Measurements from ENCODE around the gene ARHGAP26. TPM values are rescaled to one million over a fixed set of nuclear protein-coding genes. Genes with fewer than 3 reads are reported as not detected.

Gene ARHGAP26
- total RNA-seq, 1 donor = 7.6 TPM

DNA sequence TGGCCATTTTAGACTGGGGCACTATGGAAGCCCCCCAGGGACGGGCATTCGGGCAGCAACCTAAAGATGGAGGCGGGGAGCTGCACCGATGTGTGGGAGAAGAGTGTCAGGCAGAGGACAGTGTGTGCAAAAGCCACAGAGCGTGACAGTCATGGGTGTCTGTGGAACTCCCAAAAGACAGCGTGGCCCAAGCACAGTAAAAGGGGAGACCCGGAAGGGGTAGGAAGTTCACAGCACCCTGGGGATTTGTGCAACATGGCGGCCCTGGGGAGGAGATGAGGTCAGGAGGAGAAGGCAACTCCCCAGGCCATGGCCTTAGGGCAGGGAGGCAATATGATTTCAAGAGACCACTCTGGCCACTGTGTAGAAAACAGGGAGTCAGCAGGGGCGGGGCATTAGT lies 45.4 kb upstream of the ARHGAP26 start:
- Histone ChIP-seq H3K4me3 (ENCODE audit: insufficient read depth, low read length) (no peak overlapping the region), H3K4me1 (ENCODE audit: insufficient read depth, low read length) (peaks cover 22% of the 10 kb centered on the region), H3K79me2 (ENCODE audit: insufficient read depth, low read length) (no peaks in the 10 kb centered on the region), H3K36me3 (ENCODE audit: insufficient read depth, low read length) (no peaks in the 10 kb centered on the region), H2AFZ (ENCODE audit: low read length) (no peak overlapping the region), H3K27me3 (ENCODE audit: insufficient read depth, low read length) (no peaks in the 10 kb centered on the region), H3K9me3 (ENCODE audit: low read depth, low read length) (no peaks in the 10 kb centered on the region), H3K4me2 (ENCODE audit: insufficient read depth, low read length) (no peak overlapping the region), H4K20me1 (ENCODE audit: insufficient read depth, low read length) (no peaks in the 10 kb centered on the region), H3K27ac (ENCODE audit: low read depth, low read length) (no peak overlapping the region)
- TF ChIP-seq, protein P1, sequence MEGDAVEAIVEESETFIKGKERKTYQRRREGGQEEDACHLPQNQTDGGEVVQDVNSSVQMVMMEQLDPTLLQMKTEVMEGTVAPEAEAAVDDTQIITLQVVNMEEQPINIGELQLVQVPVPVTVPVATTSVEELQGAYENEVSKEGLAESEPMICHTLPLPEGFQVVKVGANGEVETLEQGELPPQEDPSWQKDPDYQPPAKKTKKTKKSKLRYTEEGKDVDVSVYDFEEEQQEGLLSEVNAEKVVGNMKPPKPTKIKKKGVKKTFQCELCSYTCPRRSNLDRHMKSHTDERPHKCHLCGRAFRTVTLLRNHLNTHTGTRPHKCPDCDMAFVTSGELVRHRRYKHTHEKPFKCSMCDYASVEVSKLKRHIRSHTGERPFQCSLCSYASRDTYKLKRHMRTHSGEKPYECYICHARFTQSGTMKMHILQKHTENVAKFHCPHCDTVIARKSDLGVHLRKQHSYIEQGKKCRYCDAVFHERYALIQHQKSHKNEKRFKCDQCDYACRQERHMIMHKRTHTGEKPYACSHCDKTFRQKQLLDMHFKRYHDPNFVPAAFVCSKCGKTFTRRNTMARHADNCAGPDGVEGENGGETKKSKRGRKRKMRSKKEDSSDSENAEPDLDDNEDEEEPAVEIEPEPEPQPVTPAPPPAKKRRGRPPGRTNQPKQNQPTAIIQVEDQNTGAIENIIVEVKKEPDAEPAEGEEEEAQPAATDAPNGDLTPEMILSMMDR (IDR thresholded peaks at IDR 0.05; ENCODE audit: extremely low read depth, low read depth, low read length) = no peak
- DNase-seq (ENCODE audit: insufficient read length, low spot score, missing footprints) = no peak

DNA sequence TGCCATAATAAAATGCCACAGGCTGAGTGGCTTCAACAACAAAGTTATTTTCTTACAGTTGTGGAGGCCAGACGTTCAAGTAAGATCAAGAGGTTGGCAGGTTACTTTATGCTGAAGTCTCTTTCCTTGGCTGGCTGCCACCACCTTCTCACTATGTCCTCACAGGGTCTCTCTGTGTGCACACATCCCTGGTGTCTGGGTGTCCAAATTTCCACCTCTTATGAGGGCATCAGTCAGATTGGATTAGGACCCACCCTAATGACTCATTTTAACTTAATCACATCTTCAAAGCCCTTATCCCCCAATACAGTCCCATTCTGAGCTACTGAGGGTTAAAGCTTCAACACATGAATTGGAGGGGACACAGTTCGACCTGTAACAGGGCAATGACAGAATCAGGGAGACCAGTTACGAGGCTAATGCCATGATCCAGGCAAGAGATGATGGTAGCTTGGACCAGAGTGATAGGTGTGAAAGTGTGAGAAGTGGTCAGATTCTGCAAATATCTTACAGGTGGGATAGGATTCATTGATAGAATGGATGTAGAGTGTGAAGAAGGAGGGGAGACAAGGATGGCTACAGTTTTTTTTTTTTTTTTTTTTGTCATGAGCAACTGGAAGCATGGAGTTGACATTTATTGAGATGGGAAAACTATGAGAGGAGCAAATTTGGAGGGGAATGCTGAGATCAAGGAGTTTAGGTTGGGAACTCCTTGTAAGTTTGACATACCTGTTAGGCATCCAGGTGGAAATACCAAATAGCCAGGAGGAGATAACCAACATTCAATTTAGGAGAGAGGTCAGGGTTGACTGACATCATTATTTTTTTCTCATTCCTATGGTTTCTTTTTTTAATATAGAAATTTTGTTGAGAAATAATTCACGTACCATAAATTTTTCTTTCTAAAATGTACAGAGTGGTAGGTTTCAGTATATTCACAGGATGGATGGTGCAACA lies 44.7 kb upstream of the ARHGAP26 start:
- Histone ChIP-seq H3K27me3 (ENCODE audit: insufficient read depth, low read length) (no peaks in the 10 kb centered on the region), H3K4me1 (ENCODE audit: insufficient read depth, low read length) (peaks cover 17% of the 10 kb centered on the region), H4K20me1 (ENCODE audit: insufficient read depth, low read length) (no peaks in the 10 kb centered on the region), H3K4me3 (ENCODE audit: insufficient read depth, low read length) (no peak overlapping the region), H2AFZ (ENCODE audit: low read length) (no peak overlapping the region), H3K79me2 (ENCODE audit: insufficient read depth, low read length) (no peaks in the 10 kb centered on the region), H3K27ac (ENCODE audit: low read depth, low read length) (peak overlapping the region; percentile 80), H3K36me3 (ENCODE audit: insufficient read depth, low read length) (no peaks in the 10 kb centered on the region), H3K9me3 (ENCODE audit: low read depth, low read length) (no peaks in the 10 kb centered on the region), H3K4me2 (ENCODE audit: insufficient read depth, low read length) (peak overlapping the region; percentile 56)
- TF ChIP-seq, protein P1 (IDR thresholded peaks at IDR 0.05; ENCODE audit: extremely low read depth, low read depth, low read length) = no peak
- peak; percentile 55 for DNase-seq (ENCODE audit: insufficient read length, low spot score, missing footprints)

GRCh38 chr5:142726188-142726731 lies 43.9 kb upstream of the ARHGAP26 start:
- H3K79me2 ChIP-seq (ENCODE audit: insufficient read depth, low read length) = no peaks in the 10 kb centered on the region
- no peak overlapping the region for H2AFZ ChIP-seq (ENCODE audit: low read length)
- no peaks in the 10 kb centered on the region for H3K9me3 ChIP-seq (ENCODE audit: low read depth, low read length)
- peak; percentile 76 for DNase-seq (ENCODE audit: insufficient read length, low spot score, missing footprints)
- H4K20me1 ChIP-seq (ENCODE audit: insufficient read depth, low read length) = no peaks in the 10 kb centered on the region
- H3K4me3 ChIP-seq (ENCODE audit: insufficient read depth, low read length) = no peak overlapping the region
- TF ChIP-seq, protein P1 (IDR thresholded peaks at IDR 0.05; ENCODE audit: extremely low read depth, low read depth, low read length) = no peak
- H3K27ac ChIP-seq (ENCODE audit: low read depth, low read length) = peak overlapping the region; percentile 80
- H3K27me3 ChIP-seq (ENCODE audit: insufficient read depth, low read length) = no peaks in the 10 kb centered on the region
- H3K4me1 ChIP-seq (ENCODE audit: insufficient read depth, low read length) = peaks cover 16% of the 10 kb centered on the region
- no peaks in the 10 kb centered on the region for H3K36me3 ChIP-seq (ENCODE audit: insufficient read depth, low read length)
- H3K4me2 ChIP-seq (ENCODE audit: insufficient read depth, low read length) = peak overlapping the region; percentile 56

- Histone ChIP-seq H3K27ac (ENCODE audit: low read depth, low read length) (no peak overlapping the region), H3K9me3 (ENCODE audit: low read depth, low read length) (no peaks in the 10 kb centered on the region)
- TF ChIP-seq, protein P1 (IDR thresholded peaks at IDR 0.05; ENCODE audit: extremely low read depth, low read depth, low read length) = no peak
These were observed 42.5 kb upstream of the ARHGAP26 start for GRCh38 chr5:142727735-142728047.

More at GRCh38 chr5:142727735-142728047, 42.5 kb upstream of the ARHGAP26 start:
- Histone ChIP-seq H3K36me3 (ENCODE audit: insufficient read depth, low read length) (no peaks in the 10 kb centered on the region), H3K27me3 (ENCODE audit: insufficient read depth, low read length) (no peaks in the 10 kb centered on the region), H4K20me1 (ENCODE audit: insufficient read depth, low read length) (no peaks in the 10 kb centered on the region), H3K4me3 (ENCODE audit: insufficient read depth, low read length) (no peak overlapping the region), H2AFZ (ENCODE audit: low read length) (no peak overlapping the region), H3K79me2 (ENCODE audit: insufficient read depth, low read length) (no peaks in the 10 kb centered on the region), H3K4me1 (ENCODE audit: insufficient read depth, low read length) (peaks cover 16% of the 10 kb centered on the region), H3K4me2 (ENCODE audit: insufficient read depth, low read length) (no peak overlapping the region)
- DNase-seq (ENCODE audit: insufficient read length, low spot score, missing footprints) = no peak
